ENCODE data around the gene DAD1.

DNA sequence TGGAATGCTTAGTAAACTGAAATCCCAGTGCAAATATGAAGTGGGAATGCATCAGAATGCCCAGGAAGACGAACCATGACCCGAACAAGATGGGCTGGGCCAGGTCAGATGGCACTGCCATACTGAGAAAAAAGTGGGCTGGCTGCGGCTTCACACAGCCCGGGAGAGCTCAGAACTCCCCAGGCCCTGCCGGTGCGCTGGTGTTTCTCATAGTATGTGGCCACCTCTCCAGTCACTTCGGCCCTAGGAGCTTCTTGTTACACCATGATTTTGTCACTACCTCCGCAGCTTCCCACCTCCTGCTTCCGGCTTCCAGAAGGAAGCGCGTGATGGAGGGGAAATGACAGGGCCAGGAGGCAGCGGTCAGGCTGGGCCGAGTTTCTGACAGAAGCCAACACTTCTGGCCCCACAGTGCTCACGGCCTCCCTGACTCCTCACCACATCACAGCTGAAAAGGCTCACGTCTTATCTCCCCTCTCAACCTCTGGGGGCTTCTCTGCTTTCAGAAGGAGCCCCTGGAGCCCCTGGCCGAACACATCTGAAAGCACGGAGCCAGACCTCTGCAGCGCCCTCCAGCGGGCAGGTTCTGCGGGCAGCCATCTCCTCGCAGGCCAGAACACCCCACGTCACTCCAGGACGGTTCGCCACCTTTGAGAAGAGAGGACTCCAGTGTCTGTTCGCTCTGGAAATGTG is 30.7 kb downstream of the DAD1 start:
- TF ChIP-seq POLR2AphosphoS5 (IDR thresholded peaks at IDR 0.05): no peak
- TF ChIP-seq, protein P1, sequence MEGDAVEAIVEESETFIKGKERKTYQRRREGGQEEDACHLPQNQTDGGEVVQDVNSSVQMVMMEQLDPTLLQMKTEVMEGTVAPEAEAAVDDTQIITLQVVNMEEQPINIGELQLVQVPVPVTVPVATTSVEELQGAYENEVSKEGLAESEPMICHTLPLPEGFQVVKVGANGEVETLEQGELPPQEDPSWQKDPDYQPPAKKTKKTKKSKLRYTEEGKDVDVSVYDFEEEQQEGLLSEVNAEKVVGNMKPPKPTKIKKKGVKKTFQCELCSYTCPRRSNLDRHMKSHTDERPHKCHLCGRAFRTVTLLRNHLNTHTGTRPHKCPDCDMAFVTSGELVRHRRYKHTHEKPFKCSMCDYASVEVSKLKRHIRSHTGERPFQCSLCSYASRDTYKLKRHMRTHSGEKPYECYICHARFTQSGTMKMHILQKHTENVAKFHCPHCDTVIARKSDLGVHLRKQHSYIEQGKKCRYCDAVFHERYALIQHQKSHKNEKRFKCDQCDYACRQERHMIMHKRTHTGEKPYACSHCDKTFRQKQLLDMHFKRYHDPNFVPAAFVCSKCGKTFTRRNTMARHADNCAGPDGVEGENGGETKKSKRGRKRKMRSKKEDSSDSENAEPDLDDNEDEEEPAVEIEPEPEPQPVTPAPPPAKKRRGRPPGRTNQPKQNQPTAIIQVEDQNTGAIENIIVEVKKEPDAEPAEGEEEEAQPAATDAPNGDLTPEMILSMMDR (IDR thresholded peaks at IDR 0.05): no peak

All from gastroesophageal sphincter (tissue), 3 donors.